OCI-LY1 (cell line): ENCODE measurements around the gene SDC4.

ENCODE experiments used
- H2AFZ ChIP-seq: fragments of 200-600 bp; sonication (generic), shearing (Covaris generic); 2 replicates; pipeline ENCODE4 v1.6.0; 2014; ENCODE audit warnings: antibody characterized with exemption, mild to moderate bottlenecking, low read length
- H3F3A ChIP-seq: fragments of 200-600 bp; sonication (generic), shearing (Covaris generic); 2 replicates; pipeline ENCODE4 v1.6.0; 2014; ENCODE audit warnings: mild to moderate bottlenecking, antibody characterized with exemption, low read length, moderate library complexity; ENCODE audit not compliant: insufficient read depth
- H3K27ac ChIP-seq: fragments of 200-600 bp; sonication (generic); 2 replicates; pipeline ENCODE4 v1.5.1; 2014; ENCODE audit warnings: low read length, mixed run types, mild to moderate bottlenecking, low read depth; ENCODE audit not compliant: poor library complexity, severe bottlenecking
- H3K27me3 ChIP-seq: fragments of 200-600 bp; sonication (generic); 2 replicates; pipeline ENCODE4 v1.6.0; 2014; ENCODE audit warnings: antibody characterized with exemption, mild to moderate bottlenecking, low read length, moderate library complexity; ENCODE audit not compliant: insufficient read depth
- H3K36me3 ChIP-seq: fragments of 200-600 bp; sonication (generic); 2 replicates; pipeline ENCODE4 v1.6.1; 2014; ENCODE audit warnings: mild to moderate bottlenecking, antibody characterized with exemption, low read length, moderate library complexity, mixed read lengths; ENCODE audit not compliant: insufficient read depth
- H3K4me1 ChIP-seq: fragments of 200-600 bp; sonication (generic); 2 replicates; pipeline ENCODE4 v1.5.1; 2014; ENCODE audit warnings: mild to moderate bottlenecking, low read length, moderate library complexity; ENCODE audit not compliant: insufficient read depth, severe bottlenecking
- H3K4me2 ChIP-seq: fragments of 200-600 bp; sonication (generic), shearing (Covaris generic); 2 replicates; pipeline ENCODE4 v1.6.1; 2014; ENCODE audit warnings: low read length
- H3K4me3 ChIP-seq: fragments of 200-600 bp; sonication (generic); 2 replicates; pipeline ENCODE4 v1.5.1; 2014; ENCODE audit warnings: low read length, low read depth, mild to moderate bottlenecking, mixed read lengths; ENCODE audit not compliant: poor library complexity, severe bottlenecking
- H3K79me2 ChIP-seq: fragments of 200-600 bp; shearing (Covaris generic); 2 replicates; pipeline ENCODE4 v1.6.1; 2016; ENCODE audit warnings: mixed run types, low read length, mixed read lengths; ENCODE audit not compliant: insufficient read depth
- H3K9ac ChIP-seq: fragments of 200-600 bp; sonication (generic), shearing (Covaris generic); 2 replicates; pipeline ENCODE4 v1.6.1; 2014; ENCODE audit warnings: mild to moderate bottlenecking, low read length, mixed read lengths
- H3K9me2 ChIP-seq: fragments of 200-600 bp; sonication (generic), shearing (Covaris generic); 2 replicates; pipeline ENCODE4 v1.6.1; 2014; ENCODE audit warnings: low read depth, mild to moderate bottlenecking, low read length, mixed read lengths
- H3K9me3 ChIP-seq: fragments of 200-600 bp; shearing (Covaris generic); 2 replicates; pipeline ENCODE4 v1.6.1; 2014; ENCODE audit warnings: low read length, mixed read lengths
- H4K20me1 ChIP-seq: fragments of 200-600 bp; sonication (generic), shearing (Covaris generic); 2 replicates; pipeline ENCODE4 v1.6.0; 2016; ENCODE audit warnings: mild to moderate bottlenecking, low read length; ENCODE audit not compliant: insufficient read depth
- EZH2 ChIP-seq: fragments of 200-600 bp; sonication (generic), shearing (Covaris generic); IDR thresholded peaks from 2 replicates; pipeline ENCODE4 v1.8.0; 2017; ENCODE audit warnings: borderline replicate concordance, mixed run types, mild to moderate bottlenecking, antibody characterized with exemption, low read length, moderate library complexity, mixed read lengths
- TF ChIP-seq, protein P1 (sequence below): fragments of 200-600 bp; sonication (generic), shearing (Covaris generic); IDR thresholded peaks from 2 replicates; pipeline ENCODE4 v1.5.1; 2017; ENCODE audit warnings: mild to moderate bottlenecking, antibody characterized with exemption, low read length, moderate library complexity, mixed read lengths

Gene SDC4

GRCh38 chr20:45392733-45393132 is 44.5 kb upstream of the SDC4 start:
- Histone ChIP-seq H3K4me2 (no peak overlapping the region), H3K4me3 (no peak overlapping the region), H3K27me3 (no peaks in the 10 kb centered on the region), H2AFZ (no peak overlapping the region), H3K9ac (no peak overlapping the region), H3K9me2 (no peaks in the 10 kb centered on the region), H3K4me1 (no peaks in the 10 kb centered on the region), H3K36me3 (no peaks in the 10 kb centered on the region; the same call in 1 of the 2 replicates), H3F3A (no peaks in the 10 kb centered on the region), H3K27ac (no peak overlapping the region), H4K20me1 (no peaks in the 10 kb centered on the region), H3K79me2 (no peaks in the 10 kb centered on the region), H3K9me3 (no peaks in the 10 kb centered on the region)
- TF ChIP-seq, protein P1, sequence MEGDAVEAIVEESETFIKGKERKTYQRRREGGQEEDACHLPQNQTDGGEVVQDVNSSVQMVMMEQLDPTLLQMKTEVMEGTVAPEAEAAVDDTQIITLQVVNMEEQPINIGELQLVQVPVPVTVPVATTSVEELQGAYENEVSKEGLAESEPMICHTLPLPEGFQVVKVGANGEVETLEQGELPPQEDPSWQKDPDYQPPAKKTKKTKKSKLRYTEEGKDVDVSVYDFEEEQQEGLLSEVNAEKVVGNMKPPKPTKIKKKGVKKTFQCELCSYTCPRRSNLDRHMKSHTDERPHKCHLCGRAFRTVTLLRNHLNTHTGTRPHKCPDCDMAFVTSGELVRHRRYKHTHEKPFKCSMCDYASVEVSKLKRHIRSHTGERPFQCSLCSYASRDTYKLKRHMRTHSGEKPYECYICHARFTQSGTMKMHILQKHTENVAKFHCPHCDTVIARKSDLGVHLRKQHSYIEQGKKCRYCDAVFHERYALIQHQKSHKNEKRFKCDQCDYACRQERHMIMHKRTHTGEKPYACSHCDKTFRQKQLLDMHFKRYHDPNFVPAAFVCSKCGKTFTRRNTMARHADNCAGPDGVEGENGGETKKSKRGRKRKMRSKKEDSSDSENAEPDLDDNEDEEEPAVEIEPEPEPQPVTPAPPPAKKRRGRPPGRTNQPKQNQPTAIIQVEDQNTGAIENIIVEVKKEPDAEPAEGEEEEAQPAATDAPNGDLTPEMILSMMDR: no peak
- no peak for TF ChIP-seq EZH2

DNA sequence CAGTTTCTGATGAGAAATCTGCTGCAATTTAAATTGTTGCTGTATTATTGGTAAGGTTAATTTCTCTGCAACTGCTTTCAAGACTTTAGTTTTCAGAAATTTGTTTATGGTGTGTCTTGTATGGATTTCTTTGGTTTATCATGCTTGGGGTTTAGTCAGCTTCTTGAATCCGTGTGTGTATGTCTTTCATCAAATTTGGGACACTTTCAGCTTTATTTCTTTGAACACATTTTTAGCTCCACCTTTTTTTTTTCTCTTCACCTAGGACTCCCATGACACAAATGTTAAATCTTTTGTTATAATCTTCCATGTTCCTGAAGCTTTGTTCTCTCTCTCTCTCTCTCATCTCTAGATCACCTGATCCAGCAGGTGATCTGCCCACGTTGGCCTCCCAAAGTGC is 43.3 kb upstream of the SDC4 start:
- Histone ChIP-seq H3K9ac (no peak overlapping the region), H2AFZ (no peak overlapping the region), H3K4me1 (no peaks in the 10 kb centered on the region), H3K36me3 (no peaks in the 10 kb centered on the region; the same call in 1 of the 2 replicates), H4K20me1 (no peaks in the 10 kb centered on the region), H3K4me3 (no peak overlapping the region), H3K9me3 (no peaks in the 10 kb centered on the region), H3F3A (no peaks in the 10 kb centered on the region), H3K27ac (no peak overlapping the region), H3K27me3 (no peaks in the 10 kb centered on the region), H3K4me2 (no peak overlapping the region), H3K79me2 (no peaks in the 10 kb centered on the region), H3K9me2 (no peaks in the 10 kb centered on the region)
- TF ChIP-seq, protein P1: no peak
- no peak for TF ChIP-seq EZH2

DNA sequence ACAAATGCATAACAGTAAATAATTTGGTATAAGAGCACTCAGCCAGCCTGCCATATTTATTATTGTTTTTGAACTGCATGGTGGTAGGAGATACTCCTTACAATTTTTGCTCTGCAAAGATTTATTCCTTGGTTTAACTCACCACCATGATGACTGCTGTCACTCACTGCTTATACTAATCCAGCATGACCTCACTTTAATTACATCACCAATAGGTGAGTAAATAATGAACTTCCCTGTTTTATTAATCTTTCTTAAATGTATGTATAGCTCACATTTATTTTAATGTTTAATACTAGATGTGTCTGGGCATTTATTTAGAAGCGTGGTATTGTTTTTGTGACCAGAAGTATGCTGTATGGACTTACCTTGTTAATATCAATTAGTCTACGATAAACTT is 42.7 kb upstream of the SDC4 start:
- no peaks in the 10 kb centered on the region for H3F3A ChIP-seq
- H3K79me2 ChIP-seq: no peaks in the 10 kb centered on the region
- H3K27ac ChIP-seq: no peak overlapping the region
- no peaks in the 10 kb centered on the region for H3K9me3 ChIP-seq
- no peak overlapping the region for H3K9ac ChIP-seq
- no peaks in the 10 kb centered on the region for H3K9me2 ChIP-seq
- no peaks in the 10 kb centered on the region for H4K20me1 ChIP-seq
- H3K27me3 ChIP-seq: no peaks in the 10 kb centered on the region
- H3K4me2 ChIP-seq: no peak overlapping the region
- no peaks in the 10 kb centered on the region; the same call in 1 of the 2 replicates for H3K36me3 ChIP-seq
- no peak overlapping the region for H3K4me3 ChIP-seq
- H2AFZ ChIP-seq: no peak overlapping the region
- TF ChIP-seq, protein P1: no peak
- no peak for TF ChIP-seq EZH2
- H3K4me1 ChIP-seq: no peaks in the 10 kb centered on the region
